CD4-positive, alpha-beta memory T cell (primary cell): Measurements from ENCODE around the gene LYSET. TPM values are rescaled to one million over a fixed set of nuclear protein-coding genes. Genes with fewer than 3 reads are reported as not detected.

ENCODE experiments used
- polyA plus RNA-seq, 2 donors: library from polyadenylated mRNA; unstranded; fragments of 300-500 nt; fragmentation: Illumina TruSeq; gene quantifications; one replicate each; pipeline ENCODE4 v1.2.3, GENCODE V29; 2021
- total RNA-seq, 2 experiments: library from RNA; stranded (reverse); gene quantifications; one replicate each; pipeline ENCODE4 v1.2.3, GENCODE V29; 2021

Gene LYSET
- total and polyA plus RNA-seq, 4 experiments from 2014 or later: 20.2 to 44.5 (median 30.7) TPM

Other genes with a start within 250 kb of the LYSET start
- gene ITPK1, start 69.4 kb upstream of the LYSET start, total RNA-seq: 10 to 100 TPM; 26.8 to 30.0 TPM
- 10 to 100 TPM; 12.5 to 26.9 TPM for gene ITPK1, start 69.4 kb upstream of the LYSET start, polyA plus RNA-seq
- 10 to 100 TPM; 39.0 to 39.9 TPM for gene MOAP1, start 420 bp upstream of the LYSET start, total RNA-seq
- gene MOAP1, start 420 bp upstream of the LYSET start, polyA plus RNA-seq: 100 to 1,000 TPM in 1 of 2 donors, 10 to 100 TPM in 1; 59.4 to 108 TPM
- 10 to 100 TPM; 11.6 to 12.7 TPM for gene GON7, start 21.7 kb downstream of the LYSET start, total RNA-seq
- 10 to 100 TPM; 23.0 to 28.8 TPM for gene GON7, start 21.7 kb downstream of the LYSET start, polyA plus RNA-seq
- 10 to 100 TPM; 17.5 to 17.8 TPM for gene UBR7, start 21.9 kb downstream of the LYSET start, total RNA-seq
- gene UBR7, start 21.9 kb downstream of the LYSET start, polyA plus RNA-seq: 10 to 100 TPM; 28.5 to 47.8 TPM
- 10 to 100 TPM; 30.3 to 38.3 TPM for gene BTBD7, start 147.7 kb downstream of the LYSET start, total RNA-seq
- gene BTBD7, start 147.7 kb downstream of the LYSET start, polyA plus RNA-seq: 1 to 10 TPM; 6.9 to 8.7 TPM
- gene COX8C, start 161.9 kb downstream of the LYSET start, total RNA-seq: not detected
- not detected for gene COX8C, start 161.9 kb downstream of the LYSET start, polyA plus RNA-seq
- under 1 TPM; 0.03 to 0.06 TPM for gene UNC79, start 245.6 kb downstream of the LYSET start, total RNA-seq
- not detected for gene UNC79, start 245.6 kb downstream of the LYSET start, polyA plus RNA-seq